ENCODE data around the gene RFESD.

Gene RFESD

DNA sequence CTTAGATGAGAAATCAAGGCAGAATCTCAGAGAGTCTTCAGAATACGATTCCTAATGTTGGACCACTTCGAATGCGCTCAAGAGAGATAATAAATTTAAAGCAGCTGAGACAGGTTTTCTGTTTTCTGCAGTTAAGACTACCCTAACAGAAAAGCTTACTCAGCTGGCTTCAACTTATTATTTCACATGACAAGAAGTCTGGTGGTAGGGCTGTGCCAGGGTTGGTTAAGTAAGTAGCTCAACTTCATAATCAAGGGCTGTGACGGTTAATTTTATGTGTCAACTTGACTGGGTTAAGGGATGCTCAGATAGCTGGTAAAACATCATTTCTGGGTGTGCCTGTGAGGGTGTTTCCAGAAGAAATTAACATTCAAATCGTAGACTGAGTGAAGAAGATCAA is 22.9 kb upstream of the RFESD start:
- TF ChIP-seq, protein P1, sequence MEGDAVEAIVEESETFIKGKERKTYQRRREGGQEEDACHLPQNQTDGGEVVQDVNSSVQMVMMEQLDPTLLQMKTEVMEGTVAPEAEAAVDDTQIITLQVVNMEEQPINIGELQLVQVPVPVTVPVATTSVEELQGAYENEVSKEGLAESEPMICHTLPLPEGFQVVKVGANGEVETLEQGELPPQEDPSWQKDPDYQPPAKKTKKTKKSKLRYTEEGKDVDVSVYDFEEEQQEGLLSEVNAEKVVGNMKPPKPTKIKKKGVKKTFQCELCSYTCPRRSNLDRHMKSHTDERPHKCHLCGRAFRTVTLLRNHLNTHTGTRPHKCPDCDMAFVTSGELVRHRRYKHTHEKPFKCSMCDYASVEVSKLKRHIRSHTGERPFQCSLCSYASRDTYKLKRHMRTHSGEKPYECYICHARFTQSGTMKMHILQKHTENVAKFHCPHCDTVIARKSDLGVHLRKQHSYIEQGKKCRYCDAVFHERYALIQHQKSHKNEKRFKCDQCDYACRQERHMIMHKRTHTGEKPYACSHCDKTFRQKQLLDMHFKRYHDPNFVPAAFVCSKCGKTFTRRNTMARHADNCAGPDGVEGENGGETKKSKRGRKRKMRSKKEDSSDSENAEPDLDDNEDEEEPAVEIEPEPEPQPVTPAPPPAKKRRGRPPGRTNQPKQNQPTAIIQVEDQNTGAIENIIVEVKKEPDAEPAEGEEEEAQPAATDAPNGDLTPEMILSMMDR (IDR thresholded peaks at IDR 0.05; ENCODE audit: insufficient read depth, low read length, poor library complexity, severe bottlenecking) = no peak
- H3K36me3 ChIP-seq (ENCODE audit: control insufficient read depth, insufficient read depth, low read length) = no peaks in the 10 kb centered on the region
- no peaks in the 10 kb centered on the region for H3K27me3 ChIP-seq (replicated peaks; ENCODE audit: control insufficient read depth, insufficient read depth, low read length)
- no peak overlapping the region for H3K4me3 ChIP-seq (replicated peaks; ENCODE audit: low read depth, low read length)
- no peak for DNase-seq (ENCODE audit: extremely low read depth, insufficient read length)

- no peak for DNase-seq (ENCODE audit: extremely low read depth, insufficient read length)
- H3K36me3 ChIP-seq (ENCODE audit: control insufficient read depth, insufficient read depth, low read length) = no peaks in the 10 kb centered on the region
- no peak overlapping the region for H3K4me3 ChIP-seq (replicated peaks; ENCODE audit: low read depth, low read length)
- TF ChIP-seq, protein P1 (IDR thresholded peaks at IDR 0.05; ENCODE audit: insufficient read depth, low read length, poor library complexity, severe bottlenecking) = no peak
- no peaks in the 10 kb centered on the region for H3K27me3 ChIP-seq (replicated peaks; ENCODE audit: control insufficient read depth, insufficient read depth, low read length)
Observed at GRCh38 chr5:95624368-95624767, 22.2 kb upstream of the RFESD start.

GRCh38 chr5:95626701-95627100 is 19.9 kb upstream of the RFESD start:
- Histone ChIP-seq H3K36me3 (ENCODE audit: control insufficient read depth, insufficient read depth, low read length) (no peaks in the 10 kb centered on the region), H3K4me3 (replicated peaks; ENCODE audit: low read depth, low read length) (no peak overlapping the region), H3K27me3 (replicated peaks; ENCODE audit: control insufficient read depth, insufficient read depth, low read length) (no peaks in the 10 kb centered on the region)
- no peak for DNase-seq (ENCODE audit: extremely low read depth, insufficient read length)
- TF ChIP-seq, protein P1 (IDR thresholded peaks at IDR 0.05; ENCODE audit: insufficient read depth, low read length, poor library complexity, severe bottlenecking) = no peak

- no peak for DNase-seq (ENCODE audit: extremely low read depth, insufficient read length)
- Histone ChIP-seq H3K36me3 (ENCODE audit: control insufficient read depth, insufficient read depth, low read length) (no peaks in the 10 kb centered on the region), H3K4me3 (replicated peaks; ENCODE audit: low read depth, low read length) (no peak overlapping the region), H3K27me3 (replicated peaks; ENCODE audit: control insufficient read depth, insufficient read depth, low read length) (no peaks in the 10 kb centered on the region)
- TF ChIP-seq, protein P1 (IDR thresholded peaks at IDR 0.05; ENCODE audit: insufficient read depth, low read length, poor library complexity, severe bottlenecking) = no peak
Observed at GRCh38 chr5:95627971-95628810, 18.4 kb upstream of the RFESD start.

DNA sequence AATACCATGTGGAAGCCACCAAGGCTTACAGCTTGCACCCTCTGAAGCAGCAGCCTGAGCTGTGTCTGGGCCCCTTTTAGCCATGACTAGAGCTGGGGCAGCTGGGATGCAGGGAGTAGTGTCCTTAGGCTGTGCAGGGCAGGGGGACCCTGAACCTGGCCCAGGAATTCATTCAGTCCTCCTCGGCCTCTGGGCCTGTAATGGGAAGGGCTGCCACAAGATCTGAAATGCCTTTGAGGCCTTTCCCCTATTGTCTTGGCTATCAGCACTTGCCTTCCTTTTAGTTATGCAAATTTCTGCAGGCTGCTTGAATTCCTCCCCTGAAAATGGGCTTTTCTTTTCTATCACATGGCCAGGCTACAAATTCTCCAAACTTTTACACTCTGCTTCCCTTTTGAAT is 17.6 kb upstream of the RFESD start:
- TF ChIP-seq, protein P1 (IDR thresholded peaks at IDR 0.05; ENCODE audit: insufficient read depth, low read length, poor library complexity, severe bottlenecking) = no peak
- Histone ChIP-seq H3K36me3 (ENCODE audit: control insufficient read depth, insufficient read depth, low read length) (no peaks in the 10 kb centered on the region), H3K27me3 (replicated peaks; ENCODE audit: control insufficient read depth, insufficient read depth, low read length) (no peaks in the 10 kb centered on the region), H3K4me3 (replicated peaks; ENCODE audit: low read depth, low read length) (no peak overlapping the region)
- no peak for DNase-seq (ENCODE audit: extremely low read depth, insufficient read length)

Measured in GM06990 (cell line).